Measurements from ENCODE around the gene GIPC3.
"Not testable (repeated sequence)": the region's sequence is repeated elsewhere in the genome, so short reads cannot be mapped to it uniquely, and the experiment has no call there.

Gene GIPC3

DNA sequence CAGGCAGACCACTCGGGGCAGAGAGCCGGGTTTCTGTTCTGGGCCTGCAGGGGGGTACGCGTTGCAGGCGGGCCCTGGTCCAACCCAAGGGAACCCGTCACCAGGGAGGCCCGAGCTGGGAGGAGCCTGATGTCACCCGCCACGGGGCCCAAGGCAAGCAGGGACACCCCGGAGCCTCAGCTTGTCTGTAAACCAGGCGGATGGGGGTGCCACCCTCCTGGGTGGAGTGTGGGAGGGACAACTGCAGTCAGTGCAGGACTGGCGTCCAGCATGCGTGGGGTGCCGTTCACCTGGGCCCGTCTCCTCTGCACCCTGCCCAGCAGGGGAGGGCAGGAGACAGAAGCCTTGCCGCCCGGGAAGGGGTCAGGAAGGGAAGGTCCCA lies 34.3 kb downstream of the GIPC3 start:
- no peak for DNase-seq

GRCh38 chr19:3620145-3620816 lies 35.0 kb downstream of the GIPC3 start:
- no peak for DNase-seq

GRCh38 chr19:3620817-3621547 lies 35.7 kb downstream of the GIPC3 start:
- DNase-seq, result no peak

DNA sequence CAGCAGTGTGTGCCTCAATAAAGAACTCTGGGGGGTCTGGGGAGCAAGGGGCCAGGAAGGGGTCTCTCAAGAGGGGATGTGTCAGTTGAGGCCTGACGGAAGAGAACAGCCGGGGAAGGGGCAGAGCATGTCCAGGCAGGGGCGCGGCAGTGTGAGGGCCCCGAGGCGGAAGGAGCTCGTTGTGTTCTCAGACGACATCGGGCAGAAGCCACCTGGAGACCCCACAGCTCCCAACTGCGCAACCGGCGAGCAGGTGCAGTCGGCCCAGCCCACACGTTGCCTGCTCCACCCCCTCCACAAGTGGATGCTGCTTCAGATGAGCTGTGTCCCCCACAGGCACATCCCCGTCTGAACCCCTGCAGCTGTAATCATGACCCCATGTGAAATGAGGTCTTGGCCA lies 36.4 kb downstream of the GIPC3 start:
- DNase-seq, result no peak

DNA sequence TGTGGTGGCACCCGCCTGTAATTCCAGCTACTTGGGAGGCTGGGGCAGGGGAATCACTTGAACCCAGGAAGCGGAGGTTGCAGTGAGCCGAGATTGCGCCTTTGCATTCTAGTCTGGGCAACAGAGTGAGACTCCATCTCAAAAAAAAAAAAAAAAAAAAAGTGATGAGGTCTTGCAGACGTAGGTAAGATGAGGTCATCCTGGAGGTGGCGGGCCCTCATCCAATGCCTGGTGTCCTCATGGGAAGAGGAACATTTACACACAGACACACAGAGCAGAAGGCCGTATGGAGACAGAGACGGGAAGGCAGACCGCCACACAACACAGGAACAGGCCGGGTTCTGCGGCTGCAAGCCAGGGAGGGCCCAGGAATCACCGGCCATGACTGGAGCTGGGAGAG lies 36.9 kb downstream of the GIPC3 start:
- no peak for DNase-seq

DNA sequence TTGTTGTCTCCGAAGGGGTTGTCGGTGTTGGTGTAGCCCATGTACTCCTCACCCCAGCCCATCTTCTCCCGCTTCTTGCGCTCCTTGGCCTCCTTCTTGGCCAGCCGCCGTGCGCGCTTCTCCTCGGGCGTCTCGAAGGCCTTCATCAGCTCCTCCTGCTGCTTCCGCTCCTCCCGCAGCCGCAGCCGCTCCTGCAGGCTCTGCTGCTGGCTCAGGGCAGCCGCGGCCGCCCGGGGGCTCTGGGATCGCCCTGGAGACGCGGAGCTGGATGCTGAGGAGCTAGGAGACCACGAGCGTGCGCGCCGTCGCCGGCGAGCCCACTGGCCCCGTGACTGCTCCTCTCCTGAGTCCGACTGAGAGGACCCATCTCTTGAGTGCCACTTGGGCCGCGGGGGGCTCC lies 38.4 kb downstream of the GIPC3 start:
- DNase-seq, result no peak

- DNase-seq, result no peak
Observed at GRCh38 chr19:3625996-3626472, 40.8 kb downstream of the GIPC3 start.

DNA sequence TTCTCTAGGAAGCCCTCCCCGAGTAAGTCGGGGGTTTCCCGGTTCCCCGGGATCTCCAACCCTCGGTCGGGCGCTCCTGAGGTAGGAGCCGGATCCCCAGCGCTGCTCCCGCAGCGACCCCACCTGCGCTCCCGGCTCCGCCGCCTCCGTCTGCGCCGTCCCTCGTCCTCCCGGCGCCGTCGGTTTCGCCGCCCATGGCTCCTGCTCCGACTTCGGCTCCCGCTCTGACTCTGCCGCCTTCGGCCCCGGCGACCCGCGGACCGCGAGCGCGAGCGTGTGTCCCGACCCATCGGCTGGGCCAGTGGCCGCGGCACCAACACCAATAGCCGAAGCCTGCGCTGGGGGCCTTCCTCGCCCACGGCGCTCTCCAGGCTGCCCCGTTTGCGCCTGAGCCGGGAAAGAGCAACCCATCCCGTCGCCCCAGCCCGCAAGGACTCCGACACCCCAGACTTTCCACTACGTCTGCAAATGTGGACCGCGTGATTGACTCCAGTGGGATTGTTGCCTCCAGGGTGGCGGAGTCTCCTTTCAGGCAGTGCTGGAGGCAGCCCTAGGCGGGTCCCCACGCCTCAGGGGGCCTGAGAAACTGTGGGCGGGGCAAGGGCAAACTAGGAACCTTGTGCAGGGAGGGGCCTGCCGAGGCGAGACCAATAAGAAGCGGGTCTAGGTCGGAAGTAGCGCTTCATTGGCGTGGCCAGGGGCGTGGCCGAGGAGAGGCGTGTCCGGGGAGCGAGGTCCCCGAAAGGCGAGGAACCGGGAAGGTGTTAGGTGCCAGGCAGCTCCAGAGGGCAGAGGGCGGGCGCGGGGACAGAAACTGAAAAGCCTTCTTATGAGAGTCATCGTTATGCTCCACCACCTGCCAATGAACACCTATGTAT lies 41.4 kb downstream of the GIPC3 start, which contains the start of gene CACTIN:
TSS of gene CACTIN (minus strand) at position 318 of the 878 bp plus-strand sequence. CDS start at position 290, 28 bp downstream.
- DNase-seq, result peak; percentile 95 to 98

GRCh38 chr19:3627351-3627723 lies 42.1 kb downstream of the GIPC3 start:
- no peak for DNase-seq

DNA sequence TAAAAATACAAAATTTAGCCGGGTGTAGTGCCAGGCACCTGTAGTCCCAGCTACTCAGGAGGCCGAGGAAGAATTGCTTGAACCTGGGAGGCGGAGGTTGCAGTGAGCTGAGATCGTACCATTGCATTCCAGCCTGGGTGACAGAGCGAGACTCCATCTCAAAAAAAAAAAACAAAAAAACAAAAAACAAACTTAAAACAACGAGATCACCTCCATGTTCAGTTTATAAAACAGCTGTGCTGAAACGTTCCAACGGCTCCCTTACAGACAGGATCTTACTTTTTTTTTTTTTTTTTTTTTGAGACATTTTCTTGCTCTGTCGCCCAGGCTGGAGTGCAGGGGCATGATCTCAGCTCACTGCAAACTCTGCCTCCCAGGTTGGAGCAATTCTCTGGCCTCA lies 43.5 kb downstream of the GIPC3 start:
- not testable (repeated sequence) for DNase-seq

- no peak for DNase-seq
Observed at GRCh38 chr19:3631053-3631861, 46.0 kb downstream of the GIPC3 start.

GRCh38 chr19:3632098-3632497 lies 46.8 kb downstream of the GIPC3 start:
- no peak for DNase-seq

DNA sequence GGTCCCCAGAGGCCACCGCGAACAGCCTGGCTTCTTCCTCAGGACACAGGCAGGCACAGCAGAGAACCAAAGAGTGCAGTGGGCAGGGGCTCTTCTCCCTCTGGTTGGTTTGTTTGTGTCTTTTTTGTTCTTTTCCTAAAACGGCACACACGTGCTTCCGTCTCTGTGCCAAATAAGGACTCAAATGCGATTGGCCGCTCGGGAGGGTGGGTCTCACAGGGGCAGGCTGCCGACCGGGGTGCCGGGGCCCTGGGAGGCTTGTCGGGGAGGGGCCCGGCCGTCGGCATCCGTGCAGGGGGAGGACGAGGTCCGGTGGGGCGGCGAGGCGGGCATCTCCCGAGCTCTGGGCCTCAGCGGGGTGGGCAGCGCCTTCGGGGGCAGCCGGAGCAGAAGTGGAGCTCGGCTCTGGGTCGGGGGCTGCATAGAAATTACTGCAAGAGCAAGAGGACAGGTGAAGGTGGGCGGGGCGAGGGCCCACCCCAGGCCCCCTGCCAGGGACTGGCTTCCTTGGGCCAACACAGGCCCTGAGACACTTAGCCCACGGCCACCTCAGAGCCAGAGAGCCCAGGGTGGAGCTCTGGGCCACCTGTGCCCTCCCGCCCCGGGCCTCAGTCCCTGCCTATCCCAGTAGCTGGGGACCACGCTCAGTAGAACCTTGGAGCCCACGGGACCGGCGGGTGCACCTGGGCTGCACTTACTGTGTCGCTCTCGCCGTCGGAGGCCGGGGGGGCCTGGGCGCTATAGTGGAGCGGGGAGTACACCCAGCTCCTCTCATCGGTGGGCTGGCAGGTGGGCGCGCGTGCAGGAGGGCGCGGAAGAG lies 47.7 kb downstream of the GIPC3 start:
- DNase-seq, result no peak

- DNase-seq, result no peak
Observed at GRCh38 chr19:3633559-3633988, 48.3 kb downstream of the GIPC3 start.

DNA sequence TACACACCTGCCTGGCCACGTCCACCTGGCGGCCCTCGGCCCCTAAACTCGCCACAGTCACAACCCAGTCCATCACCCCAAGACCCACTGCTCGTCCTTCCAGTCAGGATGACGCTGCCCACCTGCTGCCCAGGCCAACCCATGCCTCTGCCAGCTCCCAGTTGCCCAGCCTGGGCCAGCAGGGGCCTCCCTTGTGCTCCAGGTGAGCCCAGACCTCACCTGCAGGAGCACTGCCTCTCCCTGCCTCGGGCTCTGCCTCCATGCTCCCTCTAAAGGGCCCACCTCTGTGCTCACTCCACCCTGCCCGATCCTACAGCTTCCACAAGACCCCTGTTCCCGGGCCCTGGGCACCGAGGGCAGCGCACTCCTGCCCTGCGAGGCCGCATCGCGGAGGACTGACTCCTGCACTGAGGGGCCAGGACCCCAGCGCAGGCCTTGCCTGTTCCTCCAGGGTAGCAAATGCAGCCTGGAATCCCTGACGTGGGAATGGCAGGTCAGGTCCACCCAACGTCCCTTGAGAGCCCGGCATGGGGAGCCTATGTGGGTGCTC lies 49.3 kb downstream of the GIPC3 start:
- no peak for DNase-seq

- no peak for DNase-seq
Observed at GRCh38 chr19:3636506-3636905, 51.2 kb downstream of the GIPC3 start.

DNA sequence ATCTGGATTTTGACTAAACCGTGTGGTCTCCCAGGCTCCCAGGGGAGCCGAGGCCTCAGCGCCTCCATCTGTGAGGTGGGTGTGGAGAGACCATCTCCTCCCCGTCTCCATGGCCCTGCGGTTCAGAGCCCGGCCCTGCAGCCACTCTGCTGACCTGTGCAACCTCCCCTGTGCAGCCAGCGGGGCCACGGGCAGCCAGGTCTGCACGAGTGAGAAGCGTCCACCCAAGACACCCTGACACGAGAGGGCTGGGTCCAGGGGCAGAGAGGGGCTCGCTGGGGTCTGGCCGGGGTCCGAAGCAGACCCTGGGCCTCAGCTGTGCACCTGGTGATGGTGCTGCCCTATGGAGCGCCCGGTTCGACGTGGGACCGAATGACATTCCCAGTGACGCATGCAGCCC lies 51.7 kb downstream of the GIPC3 start:
- DNase-seq, result no peak

- DNase-seq, result no peak
Observed at GRCh38 chr19:3637621-3638020, 52.3 kb downstream of the GIPC3 start.

- no peak for DNase-seq
Observed at GRCh38 chr19:3638208-3639193, 53.2 kb downstream of the GIPC3 start.

DNA sequence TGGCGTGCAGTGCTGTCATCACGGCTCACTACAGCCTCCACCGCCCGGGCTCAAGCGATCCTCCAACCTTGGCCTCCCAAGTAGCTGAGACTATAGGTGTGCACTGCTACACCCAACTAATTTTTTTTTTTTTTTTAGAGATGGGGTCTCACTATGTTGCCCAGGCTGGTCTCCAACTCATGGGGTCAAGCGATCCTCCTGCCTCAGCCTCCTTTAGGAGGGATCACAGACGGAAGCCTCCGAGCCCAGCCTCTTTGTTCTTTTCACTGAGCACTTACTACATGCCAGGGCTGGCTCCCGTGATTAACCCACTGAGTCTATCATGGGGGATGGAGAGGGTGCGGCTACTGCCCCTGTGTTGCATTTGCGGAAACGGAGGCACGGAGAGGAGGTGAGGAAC lies 54.2 kb downstream of the GIPC3 start:
- no peak for DNase-seq

All from SHP77 (cell line).